Tibial nerve (tissue), 4 donors: Measurements from ENCODE around the gene SEC63. TPM values are rescaled to one million over a fixed set of nuclear protein-coding genes. Genes with fewer than 3 reads are reported as not detected.

Source experiments
- DNase-seq, 2 donors: peaks; one replicate each; pipeline ENCODE4 v3.0.0-alpha.2; 2019; ENCODE audit warnings: low spot score in 2 of 2
- H3K27ac ChIP-seq, 4 donors: fragments of 200-600 bp; sonication (generic) in 3 of 4; one replicate each; pipeline ENCODE4 v1.5.1; 2017 to 2019; ENCODE audit warnings: mild to moderate bottlenecking in 1 of 4
- H3K27me3 ChIP-seq, 2 donors: fragments of 200-600 bp; sonication (generic) in 1 of 2; one replicate each; pipeline versions ENCODE4 v1.5.1 to v1.6.0; 2017 to 2019
- H3K36me3 ChIP-seq, 3 donors: fragments of 200-600 bp; sonication (generic); one replicate each; pipeline ENCODE4 v1.5.1; 2018 to 2019
- H3K4me1 ChIP-seq, 4 donors: fragments of 200-600 bp; sonication (generic) in 3 of 4; one replicate each; pipeline ENCODE4 v1.5.1; 2017 to 2019
- H3K4me3 ChIP-seq, 4 donors: fragments of 200-600 bp; sonication (generic) in 3 of 4; one replicate each; pipeline ENCODE4 v1.5.1; 2017 to 2019; ENCODE audit warnings: mild to moderate bottlenecking in 1 of 4, moderate library complexity in 1 of 4
- H3K9me3 ChIP-seq, 4 donors: fragments of 200-600 bp; sonication (generic) in 3 of 4; one replicate each; pipeline ENCODE4 v1.5.1; 2017 to 2019
- CTCF ChIP-seq, 5 experiments: fragments of 200-600 bp in 3 of 5; fragments of 450-650 bp in 2 of 5; sonication (generic) in 3 of 5; IDR thresholded peaks; one replicate each; pipeline ENCODE4 v1.5.1; 2016 to 2019; ENCODE audit warnings: antibody characterized with exemption in 5 of 5, mild to moderate bottlenecking in 3 of 5, moderate library complexity in 2 of 5
- EP300 ChIP-seq, 2 donors: sonication (generic); formaldehyde crosslinking; IDR thresholded peaks; one replicate each; pipeline ENCODE4 v1.6.1; 2017; ENCODE audit warnings: antibody characterized with exemption in 2 of 2, mild to moderate bottlenecking in 1 of 2
- POLR2A ChIP-seq, 2 donors: fragments of 450-650 bp; IDR thresholded peaks; one replicate each; pipeline ENCODE4 v1.6.1; 2017; ENCODE audit warnings: antibody characterized with exemption in 2 of 2, mild to moderate bottlenecking in 2 of 2, moderate library complexity in 2 of 2
- WGBS, 2 donors: methylation state at CpG; one replicate each; pipeline ENCODE4 v1.1.5; 2018; 5-methylcytosine and 5-hydroxymethylcytosine counted together
- total RNA-seq, 4 donors: library from RNA; depleted of rRNA; stranded (reverse); fragments of >200 nt; gene quantifications; one replicate each; pipeline ENCODE4 v1.1.0, GENCODE V29; 2016

The SEC63 gene
- total RNA-seq, 4 donors from 2014 or later, result 32.6 to 84.0 (median 44.5) TPM

- no peak overlapping the region for H3K4me3 ChIP-seq
- no peaks in the 10 kb centered on the region for H3K36me3 ChIP-seq
- TF ChIP-seq CTCF (IDR thresholded peaks at IDR 0.05) (no peak), EP300 (IDR thresholded peaks at IDR 0.05) (no peak), POLR2A (IDR thresholded peaks at IDR 0.05) (no peak)
- no peak overlapping the region for H3K27ac ChIP-seq
- no peaks in the 10 kb centered on the region for H3K27me3 ChIP-seq
- H3K4me1 ChIP-seq, result no peaks in the 10 kb centered on the region
- H3K9me3 ChIP-seq, result no peaks in the 10 kb centered on the region
- WGBS, 2 donors, result 74 to 86% methylated on average over 7 of the region's 7 CpGs
- DNase-seq, result no peak
These were observed 124.9 kb downstream of the SEC63 start for GRCh38 chr6:107833136-107833535.

DNA sequence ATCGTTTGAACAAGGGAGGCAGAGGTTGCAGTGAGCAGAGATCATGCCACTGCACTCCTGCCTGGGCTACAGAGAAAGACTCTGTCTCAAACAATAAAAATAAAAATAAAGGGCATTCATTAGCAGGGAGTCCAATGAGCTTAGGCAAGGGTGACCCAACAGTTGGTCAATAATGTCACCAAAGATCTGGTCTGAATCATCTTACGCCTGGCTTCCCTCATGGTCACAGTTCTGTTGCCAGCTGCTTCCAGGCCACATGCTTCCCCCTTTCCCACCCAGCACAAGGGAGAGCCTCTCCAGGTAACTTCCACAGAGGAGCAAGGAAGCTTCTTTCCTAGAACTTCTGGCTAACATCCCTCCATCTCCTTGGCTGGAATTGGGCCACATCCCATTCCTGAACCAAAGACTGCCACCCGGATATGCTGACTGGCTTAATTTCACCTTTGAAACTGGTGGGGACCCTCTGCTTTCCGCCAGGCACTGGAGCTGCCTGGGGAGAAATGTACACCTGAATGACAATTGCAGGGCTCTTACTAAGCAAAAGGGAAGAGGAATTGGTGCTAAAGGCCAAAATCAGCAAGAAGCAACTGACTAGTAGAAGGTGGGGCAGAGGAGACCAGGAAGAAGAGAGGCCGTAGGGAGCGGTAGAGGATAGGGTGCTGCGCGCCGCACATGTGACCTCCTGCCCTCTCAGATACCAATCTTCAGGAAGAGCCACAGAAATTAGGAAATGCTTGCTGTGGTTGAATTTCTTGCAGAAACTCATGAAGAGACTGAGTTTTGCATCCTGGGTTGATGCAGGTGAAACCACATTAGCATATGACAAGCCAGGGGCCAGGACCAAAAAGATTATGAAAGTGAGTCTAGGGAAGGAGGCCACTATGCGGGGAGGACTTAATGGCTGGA lies 125.6 kb downstream of the SEC63 start:
- H3K9me3 ChIP-seq, result no peaks in the 10 kb centered on the region
- H3K36me3 ChIP-seq, result no peaks in the 10 kb centered on the region
- WGBS, 2 donors, result 80 to 86% methylated on average over 10 of the region's 10 CpGs
- no peak for DNase-seq
- no peak overlapping the region for H3K27ac ChIP-seq
- no peaks in the 10 kb centered on the region for H3K27me3 ChIP-seq
- no peak for TF ChIP-seq EP300 (IDR thresholded peaks at IDR 0.05)
- no peak for TF ChIP-seq CTCF (IDR thresholded peaks at IDR 0.05)
- TF ChIP-seq POLR2A (IDR thresholded peaks at IDR 0.05), result no peak
- no peaks in the 10 kb centered on the region for H3K4me1 ChIP-seq
- no peak overlapping the region for H3K4me3 ChIP-seq

DNA sequence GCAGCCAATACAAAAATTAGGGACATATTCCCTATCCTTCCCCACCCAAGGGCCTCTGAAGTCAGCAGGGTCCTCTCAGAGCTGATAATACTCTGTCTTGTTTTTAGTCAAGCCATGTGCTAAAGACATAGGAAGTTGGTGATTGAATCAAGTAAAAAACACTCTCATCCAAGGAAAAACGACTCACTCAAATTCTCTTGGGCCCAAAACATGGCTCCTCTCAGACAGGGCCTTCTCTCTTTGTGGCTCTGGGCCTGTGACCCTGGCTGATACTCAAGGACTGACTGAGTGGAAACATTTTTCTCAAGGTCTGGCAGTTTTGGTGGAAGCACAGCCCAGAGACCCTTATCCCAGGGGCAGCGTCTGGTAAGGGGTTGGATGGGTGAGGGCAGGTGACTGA lies 127.9 kb downstream of the SEC63 start:
- 59 to 61% methylated on average over 2 of the region's 2 CpGs for WGBS, 2 donors
- H3K27ac ChIP-seq, result no peak overlapping the region

DNA sequence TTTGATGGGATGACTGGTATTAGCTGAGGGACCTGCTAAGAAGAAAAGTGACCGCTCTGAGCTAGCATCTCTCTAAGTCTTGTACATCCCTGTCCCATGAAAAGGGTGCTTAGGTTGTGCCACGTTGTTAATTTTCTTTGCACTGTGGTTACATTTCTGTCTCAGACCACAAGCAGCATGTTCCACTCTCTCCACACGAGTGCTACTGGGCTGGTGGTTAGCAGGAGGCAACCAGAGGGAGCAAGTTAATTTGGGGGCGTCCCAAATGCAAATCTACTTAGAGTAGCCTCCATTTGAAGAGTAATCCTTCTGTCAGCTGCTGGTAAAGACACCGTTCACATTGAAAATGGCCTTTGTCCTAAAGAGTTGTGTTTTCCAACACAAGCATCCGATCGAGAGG lies 130.5 kb downstream of the SEC63 start:
- Histone ChIP-seq H3K9me3 (no peaks in the 10 kb centered on the region), H3K4me1 (no peaks in the 10 kb centered on the region), H3K4me3 (no peak overlapping the region), H3K27me3 (peaks cover 0 to 7% of the 10 kb centered on the region in 2 donors), H3K36me3 (no peaks in the 10 kb centered on the region), H3K27ac (no peak overlapping the region)
- no peak for TF ChIP-seq EP300 (IDR thresholded peaks at IDR 0.05)
- TF ChIP-seq CTCF (IDR thresholded peaks at IDR 0.05), result no peak
- TF ChIP-seq POLR2A (IDR thresholded peaks at IDR 0.05), result no peak
- WGBS, 2 donors, result 85 to 89% methylated on average over 7 of the region's 7 CpGs
- no peak for DNase-seq

More for the DNA sequence above, 127.9 kb downstream of the SEC63 start:
- Histone ChIP-seq H3K9me3 (no peaks in the 10 kb centered on the region), H3K27me3 (no peaks in the 10 kb centered on the region), H3K36me3 (no peaks in the 10 kb centered on the region), H3K4me3 (no peak overlapping the region), H3K4me1 (no peaks in the 10 kb centered on the region)
- no peak for DNase-seq
- TF ChIP-seq POLR2A (IDR thresholded peaks at IDR 0.05), result no peak
- TF ChIP-seq CTCF (IDR thresholded peaks at IDR 0.05), result no peak
- no peak for TF ChIP-seq EP300 (IDR thresholded peaks at IDR 0.05)

DNA sequence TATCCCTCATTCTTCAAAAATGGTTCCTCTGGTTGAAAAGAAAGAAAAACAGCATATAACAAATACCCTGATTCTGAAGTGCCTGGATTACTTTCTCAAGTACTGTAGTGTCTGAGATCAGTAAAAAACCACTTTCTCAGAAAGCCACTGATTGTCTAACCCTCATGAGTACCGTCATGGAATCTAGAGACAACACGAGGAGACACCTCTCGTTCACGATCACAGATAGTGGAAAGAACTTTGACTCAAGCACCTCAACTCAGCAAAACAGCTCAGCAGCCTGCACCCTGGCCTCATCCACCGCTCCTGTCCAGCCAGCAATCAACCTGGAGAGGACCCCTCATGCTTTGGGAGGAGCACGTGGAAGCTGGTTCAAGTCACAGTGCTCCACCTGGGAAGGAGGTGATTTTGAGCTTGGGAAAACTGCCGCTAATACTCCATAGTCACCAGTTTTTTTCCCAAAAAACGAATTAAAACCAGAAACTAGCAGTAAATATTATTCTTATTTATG lies 134.9 kb downstream of the SEC63 start:
- Histone ChIP-seq H3K9me3 (no peaks in the 10 kb centered on the region), H3K27ac (peak overlapping the region in 1 of 4 donors; percentile 57), H3K36me3 (no peaks in the 10 kb centered on the region), H3K4me1 (peaks cover 0 to 19% (median 11%) of the 10 kb centered on the region in 4 donors), H3K4me3 (peak overlapping the region in 1 of 4 donors; percentile 11), H3K27me3 (peaks cover 0 to 7% of the 10 kb centered on the region in 2 donors)
- TF ChIP-seq EP300 (IDR thresholded peaks at IDR 0.05) (no peak), CTCF (IDR thresholded peaks at IDR 0.05) (no peak), POLR2A (IDR thresholded peaks at IDR 0.05) (no peak)
- DNase-seq, result no peak
- WGBS, 2 donors, result 75 to 84% methylated on average over 8 of the region's 8 CpGs
